MM.1S (cell line): ENCODE data around the gene NYAP1.

Experiments
- DNase-seq: peaks from one replicate; pipeline ENCODE4 v3.0.0-alpha.2; 2015
- H2AFZ ChIP-seq: fragments of 300-600 bp; sonication (generic); 2 replicates; pipeline ENCODE4 v1.6.0; 2016; ENCODE audit warnings: antibody characterized with exemption, low read length
- H3F3A ChIP-seq: fragments of 300-600 bp; sonication (generic); 2 replicates; pipeline ENCODE4 v1.6.1; 2016; ENCODE audit warnings: mild to moderate bottlenecking, antibody characterized with exemption, low read length, moderate library complexity, mixed read lengths; ENCODE audit not compliant: insufficient read depth
- H3K27ac ChIP-seq: fragments of 300-600 bp; sonication (generic); 2 replicates; pipeline ENCODE4 v1.5.1; 2016; ENCODE audit warnings: mild to moderate bottlenecking, low read length
- H3K27me3 ChIP-seq: fragments of 300-600 bp; sonication (generic); replicated peaks from 2 replicates; pipeline ENCODE4 v1.6.0; 2016; ENCODE audit warnings: low read length; ENCODE audit not compliant: insufficient read depth
- H3K36me3 ChIP-seq: fragments of 300-600 bp; sonication (generic); replicated peaks from 2 replicates; pipeline ENCODE4 v1.6.1; 2016; ENCODE audit warnings: mild to moderate bottlenecking, low read length, mixed read lengths; ENCODE audit not compliant: insufficient read depth
- H3K4me1 ChIP-seq: fragments of 300-600 bp; sonication (generic); 2 replicates; pipeline ENCODE4 v1.6.1; 2016; ENCODE audit warnings: low read length, mixed read lengths
- H3K4me2 ChIP-seq: fragments of 300-600 bp; sonication (generic); 2 replicates; pipeline ENCODE4 v1.6.0; 2016; ENCODE audit warnings: low read depth, low read length
- H3K4me3 ChIP-seq: fragments of 300-600 bp; sonication (generic); 2 replicates; pipeline ENCODE4 v1.5.1; 2016; ENCODE audit warnings: low read length, mixed read lengths
- H3K79me2 ChIP-seq: fragments of 300-600 bp; sonication (generic); 2 replicates; pipeline ENCODE4 v1.6.1; 2016; ENCODE audit warnings: mixed run types, low read length, mixed read lengths
- H3K9ac ChIP-seq: fragments of 300-600 bp; sonication (generic); 2 replicates; pipeline ENCODE4 v1.6.1; 2016; ENCODE audit warnings: low read length, mixed read lengths
- H3K9me2 ChIP-seq: fragments of 300-600 bp; sonication (generic); replicated peaks from 2 replicates; pipeline ENCODE4 v1.6.1; 2016; ENCODE audit warnings: mild to moderate bottlenecking, low read length, mixed read lengths; ENCODE audit not compliant: insufficient read depth
- H3K9me3 ChIP-seq: fragments of 300-600 bp; sonication (generic); replicated peaks from 2 replicates; pipeline ENCODE4 v1.6.1; 2016; ENCODE audit warnings: mild to moderate bottlenecking, low read length, mixed read lengths; ENCODE audit not compliant: insufficient read depth
- H4K20me1 ChIP-seq: fragments of 300-600 bp; sonication (generic); 2 replicates; pipeline ENCODE4 v1.6.1; 2016; ENCODE audit warnings: mild to moderate bottlenecking, low read length, moderate library complexity, mixed read lengths; ENCODE audit not compliant: insufficient read depth
- EZH2 ChIP-seq: fragments of 300-600 bp; sonication (generic); optimal IDR thresholded peaks from 2 replicates; pipeline ENCODE3; 2017; ENCODE audit warnings: low read depth, mild to moderate bottlenecking, antibody characterized with exemption, low read length, mixed read lengths
- EZH2phosphoT487 ChIP-seq: fragments of 300-600 bp; sonication (generic); IDR thresholded peaks from 2 replicates; pipeline ENCODE4 v1.6.1; 2018; ENCODE audit warnings: antibody characterized with exemption, low read length
- TF ChIP-seq, protein P1 (sequence below): fragments of 300-600 bp; sonication (generic); IDR thresholded peaks from 2 replicates; pipeline ENCODE4 v1.5.1; 2016; ENCODE audit warnings: antibody characterized with exemption, low read length, mixed read lengths

NYAP1 gene

DNA sequence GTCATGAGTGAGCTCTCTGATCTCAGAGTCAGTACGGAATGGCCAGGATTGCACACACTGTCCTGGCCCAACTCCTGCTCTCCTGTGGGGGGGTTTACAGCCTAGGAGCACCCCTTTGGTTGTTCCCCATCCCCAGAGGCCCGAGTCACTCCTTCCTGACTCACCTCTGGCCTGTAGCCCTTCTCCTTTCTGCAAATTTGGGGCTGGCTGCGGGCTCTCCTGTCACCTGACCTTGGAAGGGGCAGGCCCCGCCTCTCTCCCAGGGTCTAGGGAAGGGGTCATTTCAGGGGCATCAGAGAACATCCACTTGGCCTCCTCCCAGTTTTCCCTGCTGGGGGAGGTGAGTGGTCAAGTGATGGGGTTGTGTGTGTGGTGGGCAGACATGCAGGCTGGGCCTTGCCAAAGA, 1.7 kb downstream of the NYAP1 start:
- Histone ChIP-seq H3K36me3 (no peaks in the 10 kb centered on the region), H2AFZ (no peak overlapping the region), H3K9me3 (no peaks in the 10 kb centered on the region), H3K4me3 (no peak overlapping the region), H3K4me1 (peaks cover 3% of the 10 kb centered on the region; the same call in 1 of the 2 replicates), H3K79me2 (no peaks in the 10 kb centered on the region), H3K9me2 (no peaks in the 10 kb centered on the region), H3K4me2 (no peak overlapping the region), H3F3A (no peaks in the 10 kb centered on the region), H3K9ac (no peak overlapping the region), H4K20me1 (no peaks in the 10 kb centered on the region), H3K27me3 (peaks cover 65% of the 10 kb centered on the region), H3K27ac (no peak overlapping the region)
- DNase-seq, result no peak
- TF ChIP-seq EZH2phosphoT487, result no peak
- TF ChIP-seq EZH2, result no peak
- TF ChIP-seq, protein P1, sequence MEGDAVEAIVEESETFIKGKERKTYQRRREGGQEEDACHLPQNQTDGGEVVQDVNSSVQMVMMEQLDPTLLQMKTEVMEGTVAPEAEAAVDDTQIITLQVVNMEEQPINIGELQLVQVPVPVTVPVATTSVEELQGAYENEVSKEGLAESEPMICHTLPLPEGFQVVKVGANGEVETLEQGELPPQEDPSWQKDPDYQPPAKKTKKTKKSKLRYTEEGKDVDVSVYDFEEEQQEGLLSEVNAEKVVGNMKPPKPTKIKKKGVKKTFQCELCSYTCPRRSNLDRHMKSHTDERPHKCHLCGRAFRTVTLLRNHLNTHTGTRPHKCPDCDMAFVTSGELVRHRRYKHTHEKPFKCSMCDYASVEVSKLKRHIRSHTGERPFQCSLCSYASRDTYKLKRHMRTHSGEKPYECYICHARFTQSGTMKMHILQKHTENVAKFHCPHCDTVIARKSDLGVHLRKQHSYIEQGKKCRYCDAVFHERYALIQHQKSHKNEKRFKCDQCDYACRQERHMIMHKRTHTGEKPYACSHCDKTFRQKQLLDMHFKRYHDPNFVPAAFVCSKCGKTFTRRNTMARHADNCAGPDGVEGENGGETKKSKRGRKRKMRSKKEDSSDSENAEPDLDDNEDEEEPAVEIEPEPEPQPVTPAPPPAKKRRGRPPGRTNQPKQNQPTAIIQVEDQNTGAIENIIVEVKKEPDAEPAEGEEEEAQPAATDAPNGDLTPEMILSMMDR, result no peak

DNA sequence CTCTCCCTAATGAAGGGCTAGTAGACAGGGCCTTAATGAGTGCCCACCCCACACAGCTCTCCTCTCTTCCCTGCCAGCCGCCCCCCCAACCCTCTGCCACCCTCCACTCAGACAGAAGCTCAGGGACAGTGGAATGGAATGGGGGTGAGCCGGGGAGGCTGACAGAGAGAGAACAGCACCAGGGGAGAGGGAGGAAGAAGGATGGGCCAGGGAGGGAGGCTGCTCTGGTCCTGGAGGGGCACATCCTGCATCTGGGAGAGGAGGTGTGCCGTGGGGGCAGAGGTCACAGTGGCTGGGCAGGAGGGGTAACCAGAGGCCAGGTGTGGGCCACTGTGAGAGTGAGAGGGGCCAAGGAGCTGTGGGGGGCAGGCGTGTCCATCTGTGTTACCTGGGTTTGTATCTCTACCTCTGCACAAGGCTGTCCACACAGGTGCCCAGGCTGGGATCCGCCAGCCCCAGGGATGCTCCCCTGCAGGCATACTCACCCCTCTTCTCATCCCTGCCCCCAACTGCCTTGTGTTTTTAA, 2.4 kb downstream of the NYAP1 start:
- no peak overlapping the region for H3K27ac ChIP-seq
- no peak overlapping the region for H3K9ac ChIP-seq
- H3K9me3 ChIP-seq, result no peaks in the 10 kb centered on the region
- peaks cover 72% of the 10 kb centered on the region for H3K27me3 ChIP-seq
- H4K20me1 ChIP-seq, result no peaks in the 10 kb centered on the region
- H2AFZ ChIP-seq, result no peak overlapping the region
- H3K36me3 ChIP-seq, result no peaks in the 10 kb centered on the region
- peaks cover 3% of the 10 kb centered on the region; the same call in 1 of the 2 replicates for H3K4me1 ChIP-seq
- no peaks in the 10 kb centered on the region for H3F3A ChIP-seq
- no peaks in the 10 kb centered on the region for H3K79me2 ChIP-seq
- H3K4me3 ChIP-seq, result no peak overlapping the region
- no peak overlapping the region for H3K4me2 ChIP-seq
- H3K9me2 ChIP-seq, result no peaks in the 10 kb centered on the region
- no peak for DNase-seq
- TF ChIP-seq EZH2phosphoT487, result no peak
- TF ChIP-seq, protein P1, result no peak
- no peak for TF ChIP-seq EZH2

DNA sequence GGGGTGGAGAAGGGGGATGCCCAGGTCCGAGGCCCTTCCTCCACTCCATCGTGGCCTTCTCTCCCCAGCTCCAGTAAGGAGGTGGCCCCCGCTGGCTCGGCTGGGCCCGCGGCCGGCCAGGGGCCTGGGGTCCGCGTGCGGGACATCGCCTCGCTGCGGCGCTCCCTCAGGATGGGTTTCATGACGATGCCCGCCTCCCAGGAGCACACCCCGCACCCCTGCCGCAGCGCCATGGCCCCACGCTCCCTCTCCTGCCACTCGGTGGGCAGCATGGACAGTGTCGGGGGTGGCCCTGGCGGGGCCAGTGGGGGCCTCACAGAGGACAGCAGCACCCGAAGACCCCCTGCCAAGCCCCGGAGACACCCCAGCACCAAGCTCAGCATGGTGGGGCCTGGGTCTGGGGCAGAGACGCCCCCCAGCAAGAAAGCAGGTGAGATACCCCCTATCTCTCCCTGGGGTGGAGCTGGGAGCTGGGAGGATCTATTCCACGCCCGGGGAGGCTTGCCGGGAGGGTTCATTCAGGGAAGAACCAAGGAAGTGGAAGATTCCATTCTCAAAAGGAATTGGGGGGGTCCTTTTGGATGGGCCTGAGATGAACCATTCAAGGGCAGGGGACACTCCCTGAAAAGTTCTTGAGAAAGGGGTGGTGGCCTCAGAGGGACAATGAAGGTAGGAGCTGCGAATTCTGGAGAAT, 3.2 kb downstream of the NYAP1 start:
- no peaks in the 10 kb centered on the region for H3F3A ChIP-seq
- no peaks in the 10 kb centered on the region for H3K9me2 ChIP-seq
- peaks cover 3% of the 10 kb centered on the region; the same call in 1 of the 2 replicates for H3K4me1 ChIP-seq
- no peak overlapping the region for H3K4me3 ChIP-seq
- no peak overlapping the region for H3K27ac ChIP-seq
- H3K36me3 ChIP-seq, result no peaks in the 10 kb centered on the region
- DNase-seq, result no peak
- no peak for TF ChIP-seq EZH2
- H3K9me3 ChIP-seq, result no peaks in the 10 kb centered on the region
- no peak overlapping the region for H2AFZ ChIP-seq
- no peak overlapping the region for H3K4me2 ChIP-seq
- H3K27me3 ChIP-seq, result peaks cover 74% of the 10 kb centered on the region
- no peaks in the 10 kb centered on the region for H4K20me1 ChIP-seq
- no peak overlapping the region for H3K9ac ChIP-seq
- no peaks in the 10 kb centered on the region for H3K79me2 ChIP-seq
